ENCODE measurements around the gene IL2RA. TPM values are rescaled to one million over a fixed set of nuclear protein-coding genes. Genes with fewer than 3 reads are reported as not detected.

Gene IL2RA
- total RNA-seq, 1 experiment from 2014 or later: not detected

DNA sequence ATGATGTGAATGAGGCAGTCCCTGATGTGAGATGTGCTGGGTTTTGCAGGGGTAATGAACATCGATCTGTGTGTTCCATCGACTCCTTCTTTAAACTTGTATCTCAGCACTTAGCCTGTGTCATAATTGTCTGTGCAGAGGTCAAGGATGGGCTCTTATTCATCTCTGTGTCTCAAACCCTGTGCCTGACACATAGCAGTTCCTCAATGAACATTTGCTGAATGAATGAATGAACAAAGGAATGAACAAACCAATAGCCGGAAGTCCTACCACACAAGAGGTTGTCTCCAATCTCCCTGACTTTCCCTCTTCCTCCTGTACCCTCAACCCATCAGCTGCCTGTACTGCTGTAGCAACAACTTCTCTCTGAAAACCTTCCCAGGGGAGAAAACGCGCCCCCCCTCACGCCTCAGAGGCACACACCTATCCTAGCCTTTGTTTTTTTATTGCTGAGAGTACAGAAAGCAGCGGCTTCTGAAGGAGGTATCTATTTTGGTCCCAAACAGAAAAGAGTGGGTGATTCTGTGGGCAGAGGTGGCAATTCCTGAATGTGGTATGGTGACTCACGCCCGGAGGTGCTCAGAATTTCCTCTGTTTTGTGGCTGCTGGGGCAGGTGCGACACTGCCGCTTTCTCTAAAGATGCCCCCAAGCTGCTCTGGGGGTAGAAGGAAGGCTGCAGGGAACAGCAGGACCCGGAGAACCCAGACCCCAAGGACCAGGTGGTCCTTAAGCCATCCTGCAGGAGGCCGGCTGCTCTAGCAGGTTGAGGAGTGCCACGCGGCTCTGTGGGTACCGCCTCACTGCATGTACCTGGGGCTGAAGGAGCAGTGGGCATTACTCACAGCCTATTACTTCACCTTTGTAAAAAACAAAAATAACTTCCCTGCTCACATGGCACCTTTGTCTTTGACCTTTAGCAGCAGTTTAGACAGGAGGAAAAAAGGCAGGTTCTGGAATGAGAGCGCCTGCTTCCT, 9.6 kb downstream of the IL2RA start:
- intact Hi-C loops (cut with micrococcal nuclease; ENCODE audit: unreplicated experiment): no loop called here
- Mint-ChIP-seq H3K36me3 (ENCODE audit: insufficient read depth, unreplicated experiment) (peaks cover 10% of the 10 kb centered on the region), H3K9me3 (ENCODE audit: low read depth, unreplicated experiment) (no peaks in the 10 kb centered on the region), H3K4me3 (ENCODE audit: low read depth, unreplicated experiment) (peak overlapping the region; percentile 59), H3K27ac (ENCODE audit: unreplicated experiment) (peak overlapping the region; percentile 68), H3K4me1 (ENCODE audit: low read depth, unreplicated experiment) (peaks cover 40% of the 10 kb centered on the region), H3K27me3 (ENCODE audit: unreplicated experiment) (peaks cover 39% of the 10 kb centered on the region)
- DNase-seq: peak; percentile 52
- no TSS peak for BruUV-seq (replicated peaks)
- TF ChIP-seq, protein P1, sequence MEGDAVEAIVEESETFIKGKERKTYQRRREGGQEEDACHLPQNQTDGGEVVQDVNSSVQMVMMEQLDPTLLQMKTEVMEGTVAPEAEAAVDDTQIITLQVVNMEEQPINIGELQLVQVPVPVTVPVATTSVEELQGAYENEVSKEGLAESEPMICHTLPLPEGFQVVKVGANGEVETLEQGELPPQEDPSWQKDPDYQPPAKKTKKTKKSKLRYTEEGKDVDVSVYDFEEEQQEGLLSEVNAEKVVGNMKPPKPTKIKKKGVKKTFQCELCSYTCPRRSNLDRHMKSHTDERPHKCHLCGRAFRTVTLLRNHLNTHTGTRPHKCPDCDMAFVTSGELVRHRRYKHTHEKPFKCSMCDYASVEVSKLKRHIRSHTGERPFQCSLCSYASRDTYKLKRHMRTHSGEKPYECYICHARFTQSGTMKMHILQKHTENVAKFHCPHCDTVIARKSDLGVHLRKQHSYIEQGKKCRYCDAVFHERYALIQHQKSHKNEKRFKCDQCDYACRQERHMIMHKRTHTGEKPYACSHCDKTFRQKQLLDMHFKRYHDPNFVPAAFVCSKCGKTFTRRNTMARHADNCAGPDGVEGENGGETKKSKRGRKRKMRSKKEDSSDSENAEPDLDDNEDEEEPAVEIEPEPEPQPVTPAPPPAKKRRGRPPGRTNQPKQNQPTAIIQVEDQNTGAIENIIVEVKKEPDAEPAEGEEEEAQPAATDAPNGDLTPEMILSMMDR (IDR thresholded peaks at IDR 0.05; ENCODE audit: unreplicated experiment): no peak
- CTCF ChIA-PET: interaction anchor here (0.9 to 1.1 kb wide), 3 partner anchors 12 to 349 kb away, joined by 3 to 6 read pairs (median 3); no protein-coding TSS in a partner anchor

GRCh38 chr10:6050801-6051445, 11.2 kb downstream of the IL2RA start:
- no peaks in the 10 kb centered on the region for H3K9me3 Mint-ChIP-seq (ENCODE audit: low read depth, unreplicated experiment)
- CTCF ChIA-PET: interaction anchor here (0.5 to 1.3 kb wide), 12 partner anchors 17 to 590 kb away, joined by 3 to 6 read pairs (median 3); partner anchors contain the start of genes ANKRD16, FBH1 and IL15RA
- peaks cover 43% of the 10 kb centered on the region for H3K27me3 Mint-ChIP-seq (ENCODE audit: unreplicated experiment)
- H3K4me1 Mint-ChIP-seq (ENCODE audit: low read depth, unreplicated experiment): peaks cover 40% of the 10 kb centered on the region
- TF ChIP-seq, protein P1 (IDR thresholded peaks at IDR 0.05; ENCODE audit: unreplicated experiment): no peak
- peaks cover 10% of the 10 kb centered on the region for H3K36me3 Mint-ChIP-seq (ENCODE audit: insufficient read depth, unreplicated experiment)
- DNase-seq: peak; percentile 74
- no TSS peak for BruUV-seq (replicated peaks)
- intact Hi-C loops (cut with micrococcal nuclease; ENCODE audit: unreplicated experiment): no loop called here
- peak overlapping the region; percentile 26 for H3K27ac Mint-ChIP-seq (ENCODE audit: unreplicated experiment)
- H3K4me3 Mint-ChIP-seq (ENCODE audit: low read depth, unreplicated experiment): peak overlapping the region; percentile 70

DNA sequence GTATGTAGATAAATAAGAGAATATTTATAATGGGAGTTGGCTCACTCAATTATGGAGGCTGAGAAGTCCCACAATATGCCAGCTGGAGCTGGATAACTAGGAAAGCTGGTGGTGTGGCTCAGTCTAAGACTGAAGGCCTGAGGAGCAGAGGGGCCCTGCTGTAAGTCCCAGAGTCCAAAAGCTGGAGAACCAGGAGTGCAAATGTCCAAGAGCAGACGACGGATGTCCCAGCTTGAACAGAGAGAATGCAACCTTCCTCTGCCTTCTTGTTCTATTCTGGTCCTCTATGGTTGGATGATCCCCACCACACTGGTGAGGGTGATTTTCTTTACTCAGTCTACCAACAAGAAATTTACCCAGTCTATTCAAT, 13.2 kb downstream of the IL2RA start:
- no TSS peak for BruUV-seq (replicated peaks)
- TF ChIP-seq, protein P1 (IDR thresholded peaks at IDR 0.05; ENCODE audit: unreplicated experiment): no peak
- CTCF ChIA-PET: no interaction called here
- H3K36me3 Mint-ChIP-seq (ENCODE audit: insufficient read depth, unreplicated experiment): peaks cover 10% of the 10 kb centered on the region
- no peaks in the 10 kb centered on the region for H3K9me3 Mint-ChIP-seq (ENCODE audit: low read depth, unreplicated experiment)
- no peak for DNase-seq
- peaks cover 30% of the 10 kb centered on the region for H3K4me1 Mint-ChIP-seq (ENCODE audit: low read depth, unreplicated experiment)
- peaks cover 62% of the 10 kb centered on the region for H3K27me3 Mint-ChIP-seq (ENCODE audit: unreplicated experiment)
- H3K4me3 Mint-ChIP-seq (ENCODE audit: low read depth, unreplicated experiment): no peak overlapping the region
- H3K27ac Mint-ChIP-seq (ENCODE audit: unreplicated experiment): no peak overlapping the region
- intact Hi-C loops (cut with micrococcal nuclease; ENCODE audit: unreplicated experiment): no loop called here

DNA sequence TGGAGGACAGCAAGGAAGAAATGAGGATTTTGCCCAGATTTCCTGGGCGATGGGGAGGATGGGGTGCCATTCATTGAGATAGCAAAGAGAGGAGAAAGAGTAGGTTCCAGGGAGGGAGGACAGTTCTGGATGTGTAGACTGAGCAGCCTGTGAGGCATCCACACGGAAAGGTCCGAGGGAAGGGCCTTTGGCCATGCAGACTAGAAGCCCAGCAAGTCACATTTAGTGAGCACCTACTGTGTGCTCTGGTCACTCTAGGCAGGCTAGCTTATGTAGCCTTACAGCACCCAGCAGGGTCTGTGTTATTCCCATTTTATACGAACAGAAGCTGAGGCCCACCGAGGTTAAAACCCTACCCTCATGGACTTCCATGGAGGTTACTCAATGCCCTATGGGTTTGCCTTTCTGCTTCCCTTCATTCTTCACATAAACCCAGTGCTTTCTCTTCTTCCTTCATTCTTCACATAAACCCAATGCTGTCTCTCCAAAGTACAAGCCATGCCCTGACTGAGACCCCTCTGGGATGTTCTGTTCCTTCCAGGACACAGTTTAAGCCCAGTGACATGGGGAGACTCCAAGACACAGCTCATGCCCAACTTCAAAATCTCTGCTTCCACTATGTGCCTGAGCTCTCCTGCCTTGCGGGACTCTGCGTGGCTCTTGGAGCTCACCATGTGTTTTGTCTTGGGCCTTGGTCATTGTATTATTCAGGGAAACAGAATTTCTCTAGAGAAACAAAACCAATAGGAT, 13.7 kb downstream of the IL2RA start:
- Mint-ChIP-seq H3K4me3 (ENCODE audit: low read depth, unreplicated experiment) (no peak overlapping the region), H3K4me1 (ENCODE audit: low read depth, unreplicated experiment) (peaks cover 24% of the 10 kb centered on the region), H3K9me3 (ENCODE audit: low read depth, unreplicated experiment) (no peaks in the 10 kb centered on the region), H3K27ac (ENCODE audit: unreplicated experiment) (no peak overlapping the region), H3K36me3 (ENCODE audit: insufficient read depth, unreplicated experiment) (peaks cover 5% of the 10 kb centered on the region), H3K27me3 (ENCODE audit: unreplicated experiment) (peaks cover 68% of the 10 kb centered on the region)
- no TSS peak for BruUV-seq (replicated peaks)
- TF ChIP-seq, protein P1 (IDR thresholded peaks at IDR 0.05; ENCODE audit: unreplicated experiment): no peak
- CTCF ChIA-PET: no interaction called here
- intact Hi-C loops (cut with micrococcal nuclease; ENCODE audit: unreplicated experiment): no loop called here
- no peak for DNase-seq
